Measurements from ENCODE around the gene F7. TPM values are rescaled to one million over a fixed set of nuclear protein-coding genes. Genes with fewer than 3 reads are reported as not detected.
A peak's percentile ranks its signal among the peaks of the same experiment; 100 is the strongest.

F7 gene
- total RNA-seq, 3 donors from 2014 or later = 0.15 to 0.48 (median 0.33) TPM

GRCh38 chr13:113125506-113126264 lies 20.1 kb downstream of the F7 start:
- intact Hi-C loops (cut with DNase I; ENCODE audit: low total_unique reads) = no loop called here
- peak in 1 of 2 donors; percentile 31 for DNase-seq (ENCODE audit: low spot score in 2 of 2)
- TF ChIP-seq POLR2A (IDR thresholded peaks at IDR 0.05) (no peak), POLR2AphosphoS5 (IDR thresholded peaks at IDR 0.05) (no peak)
- TF ChIP-seq, protein P1, sequence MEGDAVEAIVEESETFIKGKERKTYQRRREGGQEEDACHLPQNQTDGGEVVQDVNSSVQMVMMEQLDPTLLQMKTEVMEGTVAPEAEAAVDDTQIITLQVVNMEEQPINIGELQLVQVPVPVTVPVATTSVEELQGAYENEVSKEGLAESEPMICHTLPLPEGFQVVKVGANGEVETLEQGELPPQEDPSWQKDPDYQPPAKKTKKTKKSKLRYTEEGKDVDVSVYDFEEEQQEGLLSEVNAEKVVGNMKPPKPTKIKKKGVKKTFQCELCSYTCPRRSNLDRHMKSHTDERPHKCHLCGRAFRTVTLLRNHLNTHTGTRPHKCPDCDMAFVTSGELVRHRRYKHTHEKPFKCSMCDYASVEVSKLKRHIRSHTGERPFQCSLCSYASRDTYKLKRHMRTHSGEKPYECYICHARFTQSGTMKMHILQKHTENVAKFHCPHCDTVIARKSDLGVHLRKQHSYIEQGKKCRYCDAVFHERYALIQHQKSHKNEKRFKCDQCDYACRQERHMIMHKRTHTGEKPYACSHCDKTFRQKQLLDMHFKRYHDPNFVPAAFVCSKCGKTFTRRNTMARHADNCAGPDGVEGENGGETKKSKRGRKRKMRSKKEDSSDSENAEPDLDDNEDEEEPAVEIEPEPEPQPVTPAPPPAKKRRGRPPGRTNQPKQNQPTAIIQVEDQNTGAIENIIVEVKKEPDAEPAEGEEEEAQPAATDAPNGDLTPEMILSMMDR (IDR thresholded peaks at IDR 0.05) = no peak
- peaks cover 0 to 5% of the 10 kb centered on the region in 2 donors for H3K27me3 ChIP-seq
- no peak overlapping the region for H3K4me3 ChIP-seq
- no peaks in the 10 kb centered on the region for H3K4me1 ChIP-seq
- H3K27ac ChIP-seq = no peak overlapping the region
- H3K9me3 ChIP-seq = no peaks in the 10 kb centered on the region
- no peaks in the 10 kb centered on the region for H3K36me3 ChIP-seq

- Histone ChIP-seq H3K27me3 (peaks cover 0 to 5% of the 10 kb centered on the region in 2 donors), H3K36me3 (no peaks in the 10 kb centered on the region), H3K4me3 (no peak overlapping the region), H3K27ac (no peak overlapping the region), H3K9me3 (no peaks in the 10 kb centered on the region), H3K4me1 (no peaks in the 10 kb centered on the region)
- intact Hi-C loops (cut with DNase I; ENCODE audit: low total_unique reads) = no loop called here
- TF ChIP-seq POLR2A (IDR thresholded peaks at IDR 0.05) = no peak
- no peak for TF ChIP-seq POLR2AphosphoS5 (IDR thresholded peaks at IDR 0.05)
- TF ChIP-seq, protein P1 (IDR thresholded peaks at IDR 0.05) = no peak
- peak in 1 of 2 donors; percentile 27 for DNase-seq (ENCODE audit: low spot score in 2 of 2)
Observed at GRCh38 chr13:113126265-113127150, 20.9 kb downstream of the F7 start.

DNA sequence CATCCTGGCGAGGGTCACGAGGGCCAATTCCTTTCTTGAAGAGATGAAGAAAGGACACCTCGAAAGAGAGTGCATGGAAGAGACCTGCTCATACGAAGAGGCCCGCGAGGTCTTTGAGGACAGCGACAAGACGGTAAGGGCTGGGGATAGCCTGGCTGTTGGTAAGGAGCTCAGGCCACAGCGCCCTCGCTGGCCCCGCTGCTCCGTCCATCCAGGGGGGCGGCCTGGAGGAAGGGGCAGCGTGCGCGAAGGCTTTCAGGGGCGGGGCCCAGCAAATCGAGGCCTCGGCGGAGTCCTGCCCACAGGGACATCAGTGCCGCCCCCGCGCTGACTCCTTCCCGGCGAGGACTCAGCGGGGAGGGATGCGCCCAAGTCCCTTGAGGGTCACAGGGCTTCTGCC lies 23.9 kb downstream of the F7 start:
- intact Hi-C loops (cut with DNase I; ENCODE audit: low total_unique reads) = no loop called here
- DNase-seq (ENCODE audit: low spot score in 2 of 2) = peak in 1 of 2 donors; percentile 19
- Histone ChIP-seq H3K27me3 (peaks cover 0 to 5% of the 10 kb centered on the region in 2 donors), H3K27ac (no peak overlapping the region), H3K4me1 (no peaks in the 10 kb centered on the region), H3K36me3 (no peaks in the 10 kb centered on the region), H3K4me3 (peak overlapping the region in 1 of 3 donors; percentile 49), H3K9me3 (no peaks in the 10 kb centered on the region)
- TF ChIP-seq POLR2A (IDR thresholded peaks at IDR 0.05) (no peak), POLR2AphosphoS5 (IDR thresholded peaks at IDR 0.05) (no peak)
- TF ChIP-seq, protein P1 (IDR thresholded peaks at IDR 0.05) = no peak

- Histone ChIP-seq H3K4me3 (peak overlapping the region in 2 of 3 donors; percentile 37 to 49), H3K27me3 (peaks cover 0 to 5% of the 10 kb centered on the region in 2 donors), H3K4me1 (no peaks in the 10 kb centered on the region), H3K27ac (no peak overlapping the region), H3K36me3 (no peaks in the 10 kb centered on the region), H3K9me3 (no peaks in the 10 kb centered on the region)
- TF ChIP-seq POLR2AphosphoS5 (IDR thresholded peaks at IDR 0.05) = no peak
- no peak for TF ChIP-seq POLR2A (IDR thresholded peaks at IDR 0.05)
- TF ChIP-seq, protein P1 (IDR thresholded peaks at IDR 0.05) = no peak
- intact Hi-C loops (cut with DNase I; ENCODE audit: low total_unique reads) = no loop called here
- peak in 1 of 2 donors; percentile 46 for DNase-seq (ENCODE audit: low spot score in 2 of 2)
Observed at GRCh38 chr13:113129921-113130750, 24.5 kb downstream of the F7 start.
